ENCODE measurements around the gene TRMT61A. TPM values are rescaled to one million over a fixed set of nuclear protein-coding genes. Genes with fewer than 3 reads are reported as not detected.

Gene TRMT61A
- total RNA-seq, 1 experiment from 2014 or later: 13.4 TPM

- no peak for DNase-seq
- no peaks in the 10 kb centered on the region for H3K36me3 ChIP-seq (replicated peaks; ENCODE audit: control insufficient read depth, insufficient read depth, low read length)
- H3K4me3 ChIP-seq (ENCODE audit: insufficient read depth, low read depth, low read length): no peak overlapping the region
- no peaks in the 10 kb centered on the region; the same call in 1 of the 2 replicates for H3K27me3 ChIP-seq (ENCODE audit: control insufficient read depth, insufficient read depth, low read length)
Measured at GRCh38 chr14:103540821-103541708, 12.1 kb downstream of the TRMT61A start.

- no peaks in the 10 kb centered on the region for H3K36me3 ChIP-seq (replicated peaks; ENCODE audit: control insufficient read depth, insufficient read depth, low read length)
- no peaks in the 10 kb centered on the region; the same call in 1 of the 2 replicates for H3K27me3 ChIP-seq (ENCODE audit: control insufficient read depth, insufficient read depth, low read length)
- peak; percentile 91 for DNase-seq
- peak overlapping the region; percentile 4; the same call in 1 of the 2 replicates for H3K4me3 ChIP-seq (ENCODE audit: insufficient read depth, low read depth, low read length)
Measured at GRCh38 chr14:103541709-103542604, 13.0 kb downstream of the TRMT61A start.

- Histone ChIP-seq H3K27me3 (ENCODE audit: control insufficient read depth, insufficient read depth, low read length) (no peaks in the 10 kb centered on the region; the same call in 1 of the 2 replicates), H3K36me3 (replicated peaks; ENCODE audit: control insufficient read depth, insufficient read depth, low read length) (no peaks in the 10 kb centered on the region), H3K4me3 (ENCODE audit: insufficient read depth, low read depth, low read length) (peak overlapping the region; percentile 4; the same call in 1 of the 2 replicates)
- DNase-seq: peak; percentile 98
Measured at GRCh38 chr14:103542605-103543088, 13.7 kb downstream of the TRMT61A start.

- Histone ChIP-seq H3K4me3 (ENCODE audit: insufficient read depth, low read depth, low read length) (no peak overlapping the region), H3K36me3 (replicated peaks; ENCODE audit: control insufficient read depth, insufficient read depth, low read length) (no peaks in the 10 kb centered on the region), H3K27me3 (ENCODE audit: control insufficient read depth, insufficient read depth, low read length) (no peaks in the 10 kb centered on the region)
- no peak for DNase-seq
Measured at GRCh38 chr14:103543140-103543539, 14.1 kb downstream of the TRMT61A start.

GRCh38 chr14:103543721-103544387 lies 14.9 kb downstream of the TRMT61A start:
- H3K36me3 ChIP-seq (replicated peaks; ENCODE audit: control insufficient read depth, insufficient read depth, low read length): no peaks in the 10 kb centered on the region
- H3K27me3 ChIP-seq (ENCODE audit: control insufficient read depth, insufficient read depth, low read length): no peaks in the 10 kb centered on the region
- no peak overlapping the region for H3K4me3 ChIP-seq (ENCODE audit: insufficient read depth, low read depth, low read length)
- peak; percentile 63 for DNase-seq

- H3K4me3 ChIP-seq (ENCODE audit: insufficient read depth, low read depth, low read length): no peak overlapping the region
- H3K27me3 ChIP-seq (ENCODE audit: control insufficient read depth, insufficient read depth, low read length): no peaks in the 10 kb centered on the region
- peak; percentile 73 for DNase-seq
- H3K36me3 ChIP-seq (replicated peaks; ENCODE audit: control insufficient read depth, insufficient read depth, low read length): no peaks in the 10 kb centered on the region
Measured at GRCh38 chr14:103544388-103545218, 15.6 kb downstream of the TRMT61A start.

- Histone ChIP-seq H3K27me3 (ENCODE audit: control insufficient read depth, insufficient read depth, low read length) (no peaks in the 10 kb centered on the region), H3K4me3 (ENCODE audit: insufficient read depth, low read depth, low read length) (no peak overlapping the region), H3K36me3 (replicated peaks; ENCODE audit: control insufficient read depth, insufficient read depth, low read length) (no peaks in the 10 kb centered on the region)
- peak; percentile 57 for DNase-seq
Measured at GRCh38 chr14:103545219-103545914, 16.4 kb downstream of the TRMT61A start.

GRCh38 chr14:103545915-103546651 lies 17.1 kb downstream of the TRMT61A start:
- Histone ChIP-seq H3K36me3 (replicated peaks; ENCODE audit: control insufficient read depth, insufficient read depth, low read length) (no peaks in the 10 kb centered on the region), H3K27me3 (ENCODE audit: control insufficient read depth, insufficient read depth, low read length) (no peaks in the 10 kb centered on the region), H3K4me3 (ENCODE audit: insufficient read depth, low read depth, low read length) (no peak overlapping the region)
- peak; percentile 65 for DNase-seq

GRCh38 chr14:103546652-103547454 lies 17.9 kb downstream of the TRMT61A start:
- H3K27me3 ChIP-seq (ENCODE audit: control insufficient read depth, insufficient read depth, low read length): no peaks in the 10 kb centered on the region
- DNase-seq: peak; percentile 98

GRCh38 chr14:103547455-103547940 lies 18.5 kb downstream of the TRMT61A start:
- Histone ChIP-seq H3K27me3 (ENCODE audit: control insufficient read depth, insufficient read depth, low read length) (no peaks in the 10 kb centered on the region), H3K4me3 (ENCODE audit: insufficient read depth, low read depth, low read length) (no peak overlapping the region), H3K36me3 (replicated peaks; ENCODE audit: control insufficient read depth, insufficient read depth, low read length) (no peaks in the 10 kb centered on the region)
- DNase-seq: peak; percentile 51

More at GRCh38 chr14:103546652-103547454, 17.9 kb downstream of the TRMT61A start:
- H3K36me3 ChIP-seq (replicated peaks; ENCODE audit: control insufficient read depth, insufficient read depth, low read length): no peaks in the 10 kb centered on the region
- H3K4me3 ChIP-seq (ENCODE audit: insufficient read depth, low read depth, low read length): no peak overlapping the region

- H3K36me3 ChIP-seq (replicated peaks; ENCODE audit: control insufficient read depth, insufficient read depth, low read length): no peaks in the 10 kb centered on the region
- no peaks in the 10 kb centered on the region for H3K27me3 ChIP-seq (ENCODE audit: control insufficient read depth, insufficient read depth, low read length)
- DNase-seq: peak; percentile 69
- H3K4me3 ChIP-seq (ENCODE audit: insufficient read depth, low read depth, low read length): no peak overlapping the region
Measured at GRCh38 chr14:103547941-103548462, 19.0 kb downstream of the TRMT61A start.
